ENCODE data around the gene GLRX5.

GRCh38 chr14:95490727-95491451 lies 44.0 kb upstream of the GLRX5 start:
- TF ChIP-seq, protein P1, sequence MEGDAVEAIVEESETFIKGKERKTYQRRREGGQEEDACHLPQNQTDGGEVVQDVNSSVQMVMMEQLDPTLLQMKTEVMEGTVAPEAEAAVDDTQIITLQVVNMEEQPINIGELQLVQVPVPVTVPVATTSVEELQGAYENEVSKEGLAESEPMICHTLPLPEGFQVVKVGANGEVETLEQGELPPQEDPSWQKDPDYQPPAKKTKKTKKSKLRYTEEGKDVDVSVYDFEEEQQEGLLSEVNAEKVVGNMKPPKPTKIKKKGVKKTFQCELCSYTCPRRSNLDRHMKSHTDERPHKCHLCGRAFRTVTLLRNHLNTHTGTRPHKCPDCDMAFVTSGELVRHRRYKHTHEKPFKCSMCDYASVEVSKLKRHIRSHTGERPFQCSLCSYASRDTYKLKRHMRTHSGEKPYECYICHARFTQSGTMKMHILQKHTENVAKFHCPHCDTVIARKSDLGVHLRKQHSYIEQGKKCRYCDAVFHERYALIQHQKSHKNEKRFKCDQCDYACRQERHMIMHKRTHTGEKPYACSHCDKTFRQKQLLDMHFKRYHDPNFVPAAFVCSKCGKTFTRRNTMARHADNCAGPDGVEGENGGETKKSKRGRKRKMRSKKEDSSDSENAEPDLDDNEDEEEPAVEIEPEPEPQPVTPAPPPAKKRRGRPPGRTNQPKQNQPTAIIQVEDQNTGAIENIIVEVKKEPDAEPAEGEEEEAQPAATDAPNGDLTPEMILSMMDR (IDR thresholded peaks at IDR 0.05), result no peak
- no peak for TF ChIP-seq POLR2AphosphoS5 (IDR thresholded peaks at IDR 0.05)

Measured in breast epithelium (tissue), 3 donors.